GM10266 (cell line): ENCODE results near the gene KRT15.

Experiments used
- DNase-seq: peaks from one replicate; pipeline ENCODE4 v3.0.0; 2012; ENCODE audit errors: extremely low spot score
- TF ChIP-seq, protein P1 (sequence below): IDR thresholded peaks from 2 replicates; pipeline ENCODE4 v1.5.1; 2012; ENCODE audit warnings: mild to moderate bottlenecking, low read depth; ENCODE audit not compliant: control insufficient read depth, insufficient read depth; ENCODE audit errors: missing control alignments

The KRT15 gene

GRCh38 chr17:41503202-41503601 lies 15.5 kb downstream of the KRT15 start:
- no peak for DNase-seq
- TF ChIP-seq, protein P1, sequence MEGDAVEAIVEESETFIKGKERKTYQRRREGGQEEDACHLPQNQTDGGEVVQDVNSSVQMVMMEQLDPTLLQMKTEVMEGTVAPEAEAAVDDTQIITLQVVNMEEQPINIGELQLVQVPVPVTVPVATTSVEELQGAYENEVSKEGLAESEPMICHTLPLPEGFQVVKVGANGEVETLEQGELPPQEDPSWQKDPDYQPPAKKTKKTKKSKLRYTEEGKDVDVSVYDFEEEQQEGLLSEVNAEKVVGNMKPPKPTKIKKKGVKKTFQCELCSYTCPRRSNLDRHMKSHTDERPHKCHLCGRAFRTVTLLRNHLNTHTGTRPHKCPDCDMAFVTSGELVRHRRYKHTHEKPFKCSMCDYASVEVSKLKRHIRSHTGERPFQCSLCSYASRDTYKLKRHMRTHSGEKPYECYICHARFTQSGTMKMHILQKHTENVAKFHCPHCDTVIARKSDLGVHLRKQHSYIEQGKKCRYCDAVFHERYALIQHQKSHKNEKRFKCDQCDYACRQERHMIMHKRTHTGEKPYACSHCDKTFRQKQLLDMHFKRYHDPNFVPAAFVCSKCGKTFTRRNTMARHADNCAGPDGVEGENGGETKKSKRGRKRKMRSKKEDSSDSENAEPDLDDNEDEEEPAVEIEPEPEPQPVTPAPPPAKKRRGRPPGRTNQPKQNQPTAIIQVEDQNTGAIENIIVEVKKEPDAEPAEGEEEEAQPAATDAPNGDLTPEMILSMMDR: no peak

GRCh38 chr17:41500131-41500911 lies 18.4 kb downstream of the KRT15 start:
- DNase-seq: no peak
- TF ChIP-seq, protein P1: no peak

- TF ChIP-seq, protein P1: no peak
- DNase-seq: no peak
These were observed 19.0 kb downstream of the KRT15 start for GRCh38 chr17:41499714-41500113.

- TF ChIP-seq, protein P1: no peak
- no peak for DNase-seq
These were observed 20.4 kb downstream of the KRT15 start for GRCh38 chr17:41498276-41498675.

DNA sequence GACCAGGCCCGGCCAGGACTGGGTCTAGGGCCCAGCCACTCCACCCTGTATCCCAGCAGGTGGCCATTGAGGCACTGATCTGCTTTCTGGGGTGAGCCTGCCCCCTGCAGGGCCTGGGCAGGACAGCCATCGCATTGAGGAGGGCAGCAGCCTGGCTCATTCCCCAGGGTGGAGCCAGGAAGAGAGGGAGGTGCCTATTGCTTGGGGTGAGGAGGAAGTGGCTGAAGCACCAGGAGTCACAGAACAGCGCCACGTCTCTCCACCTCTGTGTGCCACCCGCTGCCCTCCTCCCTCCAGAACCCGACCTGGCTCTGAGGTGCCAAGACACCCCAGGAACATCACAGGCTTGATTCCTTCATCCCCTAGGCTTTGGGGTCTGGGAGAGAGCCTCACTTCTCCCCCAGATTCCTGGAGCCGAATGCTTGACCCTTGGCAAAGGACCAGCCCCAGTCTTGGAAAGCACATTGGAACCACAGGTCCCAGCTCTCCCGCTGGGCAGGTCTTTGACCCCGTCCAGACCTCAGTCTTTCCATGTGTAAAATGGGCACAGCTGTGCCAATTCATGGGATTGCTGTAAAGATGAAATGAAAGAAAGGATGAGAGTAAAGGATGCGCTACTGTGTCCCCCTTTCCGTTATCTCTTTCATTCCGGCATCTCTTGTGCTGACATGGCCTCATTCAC lies 21.7 kb downstream of the KRT15 start:
- DNase-seq: peak; percentile 61
- TF ChIP-seq, protein P1: peak; percentile 51

DNA sequence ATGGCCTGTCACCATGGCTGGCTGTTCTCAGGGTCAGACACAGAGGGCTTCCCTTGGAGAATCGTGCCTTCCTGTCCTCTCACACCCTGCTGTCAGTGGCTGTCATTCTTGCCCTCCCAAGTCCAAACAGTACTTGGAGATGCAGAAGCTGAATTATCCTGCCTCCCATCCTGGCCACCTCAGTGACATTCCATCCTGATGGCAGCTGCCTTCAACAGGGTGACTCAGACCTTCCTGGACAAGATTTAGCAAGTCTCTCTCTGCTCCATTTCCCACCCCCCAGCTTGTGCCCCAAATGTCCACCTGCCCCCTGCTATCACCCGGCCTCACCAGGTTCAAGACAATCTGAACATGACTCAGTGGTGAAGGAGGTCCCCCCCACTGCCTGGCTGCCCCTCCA lies 24.2 kb downstream of the KRT15 start:
- TF ChIP-seq, protein P1: no peak
- DNase-seq: no peak

DNA sequence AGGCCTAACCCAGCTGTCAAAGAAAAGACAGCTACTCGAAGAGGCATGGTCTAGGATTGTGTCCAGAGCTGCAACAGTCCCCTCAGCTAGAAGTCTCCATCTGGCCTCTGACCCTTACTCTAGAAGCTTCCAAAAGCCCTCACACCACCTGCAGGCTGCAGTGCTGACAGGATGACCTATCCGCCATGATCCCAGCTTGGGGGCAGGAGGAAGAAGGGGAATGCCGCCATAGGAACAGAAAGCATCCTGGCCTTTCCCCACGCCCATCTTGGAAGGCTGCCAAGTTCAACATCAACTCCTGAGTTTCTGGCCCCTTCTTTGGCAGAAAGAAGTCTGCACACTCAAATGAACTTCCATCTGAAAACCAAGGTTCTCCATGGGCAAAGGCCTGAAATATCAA lies 25.9 kb downstream of the KRT15 start:
- TF ChIP-seq, protein P1: no peak
- DNase-seq: no peak
